ENCODE results near the gene BIRC2.
"Not testable (repeated sequence)": the region's sequence is repeated elsewhere in the genome, so short reads cannot be mapped to it uniquely, and the experiment has no call there.

The BIRC2 gene

GRCh38 chr11:102374633-102375424, 27.8 kb downstream of the BIRC2 start:
- not testable (repeated sequence) for DNase-seq

GRCh38 chr11:102375720-102376399, 28.8 kb downstream of the BIRC2 start:
- no peak for DNase-seq

GRCh38 chr11:102377891-102378290, 30.9 kb downstream of the BIRC2 start:
- no peak for DNase-seq

- no peak for DNase-seq
Observed at GRCh38 chr11:102378818-102379217, 31.8 kb downstream of the BIRC2 start.

GRCh38 chr11:102382384-102382783, 35.4 kb downstream of the BIRC2 start:
- DNase-seq = no peak

- DNase-seq = no peak
Observed at GRCh38 chr11:102383839-102384238, 36.8 kb downstream of the BIRC2 start.

GRCh38 chr11:102384419-102385079, 37.5 kb downstream of the BIRC2 start:
- DNase-seq = no peak

- DNase-seq = no peak
Observed at GRCh38 chr11:102385085-102386007, 38.3 kb downstream of the BIRC2 start.

GRCh38 chr11:102386136-102386734, 39.2 kb downstream of the BIRC2 start:
- DNase-seq = no peak

GRCh38 chr11:102387043-102387781, 40.2 kb downstream of the BIRC2 start:
- DNase-seq = no peak

- DNase-seq = no peak
Observed at GRCh38 chr11:102389253-102389652, 42.2 kb downstream of the BIRC2 start.

GRCh38 chr11:102390667-102391465, 43.9 kb downstream of the BIRC2 start:
- peak in 46 of 58 donors; percentile 6 to 81 (median 41) for DNase-seq

GRCh38 chr11:102391549-102392237, 44.7 kb downstream of the BIRC2 start:
- DNase-seq = no peak

GRCh38 chr11:102393272-102393730, 46.3 kb downstream of the BIRC2 start:
- DNase-seq = no peak

- no peak for DNase-seq
Observed at GRCh38 chr11:102395720-102396393, 48.8 kb downstream of the BIRC2 start.

- DNase-seq = no peak
Observed at GRCh38 chr11:102396708-102397563, 49.9 kb downstream of the BIRC2 start.

GRCh38 chr11:102398297-102398696, 51.3 kb downstream of the BIRC2 start:
- DNase-seq = no peak
